ENCODE data around the gene MMD2.

GRCh38 chr7:4934419-4935025 is 24.5 kb downstream of the MMD2 start:
- TF ChIP-seq CTCF (conservative IDR thresholded peaks at IDR 0.05 in 1 of 2, IDR thresholded peaks at IDR 0.05 in 1 of 2; ENCODE audit: low read depth in 1 of 2, low read length in 2 of 2) (no peak), EZH2 (IDR thresholded peaks at IDR 0.05; ENCODE audit: low read length, missing control alignments) (no peak)

All from fibroblast of lung (primary cell).